HepG2 (cell line): ENCODE results near the gene CDK13. TPM values are rescaled to one million over a fixed set of nuclear protein-coding genes. Genes with fewer than 3 reads are reported as not detected.

Source experiments
- CTCF ChIP-seq: sonication (generic); formaldehyde crosslinking; IDR thresholded peaks from 2 replicates; pipeline ENCODE4 v1.5.0; 2020; ENCODE audit warnings: mild to moderate bottlenecking, missing genetic modification reagents, moderate library complexity
- HDAC6 ChIP-seq: fragments of 200-600 bp; sonication (generic); IDR thresholded peaks from 2 replicates; pipeline ENCODE4 v1.7.0; 2017; ENCODE audit warnings: mild to moderate bottlenecking, antibody characterized with exemption, low read length, low read depth
- KAT7 ChIP-seq: IDR thresholded peaks from 2 replicates; pipeline ENCODE4 v1.6.1; 2018; ENCODE audit warnings: borderline replicate concordance, missing compliant biosample characterization
- PAWR ChIP-seq: sonication (generic); formaldehyde crosslinking; IDR thresholded peaks from 2 replicates; pipeline ENCODE4 v1.4.0; 2020; ENCODE audit warnings: missing genetic modification reagents, mild to moderate bottlenecking, borderline replicate concordance
- PRMT3 ChIP-seq: sonication (generic); formaldehyde crosslinking; IDR thresholded peaks from 2 replicates; pipeline ENCODE4 v1.8.1; 2022; ENCODE audit warnings: low read depth, mild to moderate bottlenecking, moderate library complexity, missing genetic modification reagents, borderline replicate concordance
- SMAD9 ChIP-seq: sonication (generic); formaldehyde crosslinking; IDR thresholded peaks from 2 replicates; pipeline ENCODE4 v1.5.1; 2020; ENCODE audit warnings: mild to moderate bottlenecking, missing genetic modification reagents
- SP140L ChIP-seq: sonication (generic); formaldehyde crosslinking; IDR thresholded peaks from 2 replicates; pipeline ENCODE4 v1.4.0; 2020; ENCODE audit warnings: missing genetic modification reagents, borderline replicate concordance
- SRF ChIP-seq: IDR thresholded peaks from 2 replicates; pipeline ENCODE4 v1.6.1; 2011; ENCODE audit warnings: mild to moderate bottlenecking, low read depth, low read length, moderate library complexity
- ZEB1 ChIP-seq: IDR thresholded peaks from 2 replicates; pipeline ENCODE4 v1.6.1; 2012; ENCODE audit warnings: mild to moderate bottlenecking, low read depth, inconsistent platforms; ENCODE audit not compliant: insufficient replicate concordance
- ZFX ChIP-seq: sonication (generic); formaldehyde crosslinking; IDR thresholded peaks from 2 replicates; pipeline ENCODE4 v1.4.0; 2020; ENCODE audit warnings: mild to moderate bottlenecking, low read depth, missing genetic modification reagents, moderate library complexity
- ZNF333 ChIP-seq: sonication (generic); formaldehyde crosslinking; IDR thresholded peaks from 2 replicates; pipeline ENCODE4 v1.4.0; 2020; ENCODE audit warnings: mild to moderate bottlenecking, missing genetic modification reagents, borderline replicate concordance
- ZSCAN30 ChIP-seq: sonication (generic); formaldehyde crosslinking; IDR thresholded peaks from 2 replicates; pipeline ENCODE4 v1.5.0; 2020; ENCODE audit warnings: mild to moderate bottlenecking, missing genetic modification reagents
- polyA plus RNA-seq, 8 experiments: library from polyadenylated mRNA; depleted of rRNA in 3 of 8; stranded (reverse) in 7 of 8; unstranded in 1 of 8; fragments of >200 nt; fragmentation: Illumina TruSeq in 4 of 8; extraction: Trizol in 4 of 8; gene quantifications; 2 replicates each; pipeline versions ENCODE4 v1.2.1 to v1.2.3, GENCODE V29; 2011 to 2016; ENCODE audit warnings: low read depth in 4 of 8, missing spikeins in 1 of 8, mixed read lengths in 1 of 8; ENCODE audit not compliant: insufficient read depth in 1 of 8
- total RNA-seq, 5 experiments: library from RNA; depleted of rRNA; stranded (reverse); fragments of >200 nt; fragmentation: Illumina TruSeq; extraction: Trizol; gene quantifications; 2 replicates each; pipeline ENCODE4 v1.2.3, GENCODE V29; 2016; ENCODE audit warnings: low read depth in 1 of 5
- TF ChIP-seq, protein P1 (sequence below): sonication (generic); formaldehyde crosslinking; IDR thresholded peaks from 2 replicates; pipeline ENCODE4 v1.4.0; 2020; ENCODE audit warnings: mild to moderate bottlenecking, missing genetic modification reagents, borderline replicate concordance
- TF ChIP-seq, protein P2 (sequence below), 2 experiments: sonication (generic) in 1 of 2; formaldehyde crosslinking in 1 of 2; IDR thresholded peaks; 2 replicates each; pipeline versions ENCODE4 v1.6.1 to v1.9.0; 2014 to 2022; ENCODE audit warnings: antibody characterized with exemption in 1 of 2, borderline replicate concordance in 1 of 2, inconsistent platforms in 1 of 2, low read depth in 1 of 2, missing genetic modification reagents in 1 of 2

CDK13 gene
- total and polyA plus RNA-seq, 2 of the 13 experiments (the other 11 are each of a cell fraction or from before 2014, with no cell fraction given): 21.0 to 40.9 TPM

GRCh38 chr7:39951226-39952194 is 1.5 kb downstream of the CDK13 start (continued):
- TF ChIP-seq, protein P1, sequence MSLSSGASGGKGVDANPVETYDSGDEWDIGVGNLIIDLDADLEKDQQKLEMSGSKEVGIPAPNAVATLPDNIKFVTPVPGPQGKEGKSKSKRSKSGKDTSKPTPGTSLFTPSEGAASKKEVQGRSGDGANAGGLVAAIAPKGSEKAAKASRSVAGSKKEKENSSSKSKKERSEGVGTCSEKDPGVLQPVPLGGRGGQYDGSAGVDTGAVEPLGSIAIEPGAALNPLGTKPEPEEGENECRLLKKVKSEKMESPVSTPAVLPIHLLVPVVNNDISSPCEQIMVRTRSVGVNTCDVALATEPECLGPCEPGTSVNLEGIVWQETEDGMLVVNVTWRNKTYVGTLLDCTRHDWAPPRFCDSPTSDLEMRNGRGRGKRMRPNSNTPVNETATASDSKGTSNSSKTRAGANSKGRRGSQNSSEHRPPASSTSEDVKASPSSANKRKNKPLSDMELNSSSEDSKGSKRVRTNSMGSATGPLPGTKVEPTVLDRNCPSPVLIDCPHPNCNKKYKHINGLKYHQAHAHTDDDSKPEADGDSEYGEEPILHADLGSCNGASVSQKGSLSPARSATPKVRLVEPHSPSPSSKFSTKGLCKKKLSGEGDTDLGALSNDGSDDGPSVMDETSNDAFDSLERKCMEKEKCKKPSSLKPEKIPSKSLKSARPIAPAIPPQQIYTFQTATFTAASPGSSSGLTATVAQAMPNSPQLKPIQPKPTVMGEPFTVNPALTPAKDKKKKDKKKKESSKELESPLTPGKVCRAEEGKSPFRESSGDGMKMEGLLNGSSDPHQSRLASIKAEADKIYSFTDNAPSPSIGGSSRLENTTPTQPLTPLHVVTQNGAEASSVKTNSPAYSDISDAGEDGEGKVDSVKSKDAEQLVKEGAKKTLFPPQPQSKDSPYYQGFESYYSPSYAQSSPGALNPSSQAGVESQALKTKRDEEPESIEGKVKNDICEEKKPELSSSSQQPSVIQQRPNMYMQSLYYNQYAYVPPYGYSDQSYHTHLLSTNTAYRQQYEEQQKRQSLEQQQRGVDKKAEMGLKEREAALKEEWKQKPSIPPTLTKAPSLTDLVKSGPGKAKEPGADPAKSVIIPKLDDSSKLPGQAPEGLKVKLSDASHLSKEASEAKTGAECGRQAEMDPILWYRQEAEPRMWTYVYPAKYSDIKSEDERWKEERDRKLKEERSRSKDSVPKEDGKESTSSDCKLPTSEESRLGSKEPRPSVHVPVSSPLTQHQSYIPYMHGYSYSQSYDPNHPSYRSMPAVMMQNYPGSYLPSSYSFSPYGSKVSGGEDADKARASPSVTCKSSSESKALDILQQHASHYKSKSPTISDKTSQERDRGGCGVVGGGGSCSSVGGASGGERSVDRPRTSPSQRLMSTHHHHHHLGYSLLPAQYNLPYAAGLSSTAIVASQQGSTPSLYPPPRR: peak; percentile 37; the same call in 1 of the 2 replicates
- 0 out of 2 replicates have a peak, but pooled peaks have one; percentile 44 for TF ChIP-seq PRMT3 (CRISPR knock-in tag)
- peak; percentile 80; the same call in 1 of the 2 replicates for TF ChIP-seq KAT7 (CRISPR knock-in tag)
- no peak for TF ChIP-seq SRF
- no peak for TF ChIP-seq ZEB1
- TF ChIP-seq HDAC6: no peak
- no peak for TF ChIP-seq PAWR (CRISPR knock-in tag)
- TF ChIP-seq SMAD9: no peak
- peak; percentile 65; the same call in 1 of the 2 replicates for TF ChIP-seq ZNF333 (CRISPR knock-in tag)
- TF ChIP-seq SP140L (CRISPR knock-in tag): no peak
- no peak for TF ChIP-seq ZSCAN30 (CRISPR knock-in tag)
- peak; percentile 87 for TF ChIP-seq ZFX
- peak; percentile 72 for TF ChIP-seq CTCF (CRISPR knock-in tag)
- TF ChIP-seq, protein P2, sequence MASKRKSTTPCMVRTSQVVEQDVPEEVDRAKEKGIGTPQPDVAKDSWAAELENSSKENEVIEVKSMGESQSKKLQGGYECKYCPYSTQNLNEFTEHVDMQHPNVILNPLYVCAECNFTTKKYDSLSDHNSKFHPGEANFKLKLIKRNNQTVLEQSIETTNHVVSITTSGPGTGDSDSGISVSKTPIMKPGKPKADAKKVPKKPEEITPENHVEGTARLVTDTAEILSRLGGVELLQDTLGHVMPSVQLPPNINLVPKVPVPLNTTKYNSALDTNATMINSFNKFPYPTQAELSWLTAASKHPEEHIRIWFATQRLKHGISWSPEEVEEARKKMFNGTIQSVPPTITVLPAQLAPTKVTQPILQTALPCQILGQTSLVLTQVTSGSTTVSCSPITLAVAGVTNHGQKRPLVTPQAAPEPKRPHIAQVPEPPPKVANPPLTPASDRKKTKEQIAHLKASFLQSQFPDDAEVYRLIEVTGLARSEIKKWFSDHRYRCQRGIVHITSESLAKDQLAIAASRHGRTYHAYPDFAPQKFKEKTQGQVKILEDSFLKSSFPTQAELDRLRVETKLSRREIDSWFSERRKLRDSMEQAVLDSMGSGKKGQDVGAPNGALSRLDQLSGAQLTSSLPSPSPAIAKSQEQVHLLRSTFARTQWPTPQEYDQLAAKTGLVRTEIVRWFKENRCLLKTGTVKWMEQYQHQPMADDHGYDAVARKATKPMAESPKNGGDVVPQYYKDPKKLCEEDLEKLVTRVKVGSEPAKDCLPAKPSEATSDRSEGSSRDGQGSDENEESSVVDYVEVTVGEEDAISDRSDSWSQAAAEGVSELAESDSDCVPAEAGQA (IDR thresholded peaks at IDR 0.05; ENCODE audit: low read depth): no peak
- TF ChIP-seq, protein P2 (CRISPR knock-in tag; IDR thresholded peaks at IDR 0.05; ENCODE audit: borderline replicate concordance): 0 out of 2 replicates have a peak, but pooled peaks have one; percentile 27
